CD4-positive, alpha-beta memory T cell (primary cell): ENCODE measurements around the gene ADAP1. TPM values are rescaled to one million over a fixed set of nuclear protein-coding genes. Genes with fewer than 3 reads are reported as not detected.

Experiments used
- CTCF ChIA-PET: fragments of 350-600 bp; sonication (Branson Sonifier 250); formaldehyde crosslinking; loops from one replicate; lab custom pipeline; 2021; ENCODE audit warnings: inconsistent platforms; ENCODE audit not compliant: partially characterized antibody; lab: Charles Lee
- POLR2A ChIA-PET: fragments of 350-600 bp; sonication (Branson Sonifier 250); formaldehyde crosslinking; loops from one replicate; lab custom pipeline; 2021; ENCODE audit not compliant: partially characterized antibody; lab: Charles Lee
- DNase-seq, 5 donors: peaks; one replicate each; pipeline versions ENCODE4 v3.0.0 to v3.0.0-alpha.2; 2020 to 2022; ENCODE audit warnings: mixed read lengths in 1 of 5
- H3K27ac ChIP-seq: one replicate; pipeline ENCODE4 v1.7.0; 2013; ENCODE audit warnings: low read depth, low read length
- H3K27me3 ChIP-seq: 2 replicates; pipeline ENCODE4 v1.7.0; 2013; ENCODE audit warnings: mild to moderate bottlenecking, low read length, moderate library complexity; ENCODE audit not compliant: insufficient read depth
- H3K36me3 ChIP-seq: 2 replicates; pipeline ENCODE4 v1.7.0; 2013; ENCODE audit warnings: mild to moderate bottlenecking, low read length, moderate library complexity; ENCODE audit not compliant: insufficient read depth
- H3K4me1 ChIP-seq: 2 replicates; pipeline ENCODE4 v1.7.0; 2013; ENCODE audit warnings: mild to moderate bottlenecking, low read length, moderate library complexity; ENCODE audit not compliant: insufficient read depth
- H3K4me3 ChIP-seq, 2 donors: one replicate each; pipeline ENCODE4 v1.7.0; 2013; ENCODE audit warnings: low read length in 2 of 2, mild to moderate bottlenecking in 1 of 2
- H3K9me3 ChIP-seq, 2 donors: one replicate each; pipeline ENCODE4 v1.7.0; 2013; ENCODE audit warnings: low read length in 2 of 2, control low read depth in 1 of 2; ENCODE audit not compliant: control insufficient read depth in 1 of 2
- H3K27ac Mint-ChIP-seq, 7 donors: one replicate each; pipeline ENCODE4 v1.8.0; 2020 to 2021; ENCODE audit warnings: mixed read lengths in 7 of 7, mild to moderate bottlenecking in 6 of 7, inconsistent platforms in 3 of 7, moderate library complexity in 3 of 7
- H3K27me3 Mint-ChIP-seq, 2 donors: one replicate each; pipeline ENCODE4 v1.8.0; 2020 to 2021; ENCODE audit warnings: mixed read lengths in 2 of 2
- H3K36me3 Mint-ChIP-seq, 2 donors: one replicate each; pipeline ENCODE4 v1.8.0; 2020 to 2021; ENCODE audit warnings: mixed read lengths in 2 of 2, inconsistent platforms in 1 of 2, mild to moderate bottlenecking in 1 of 2
- H3K4me1 Mint-ChIP-seq, 4 donors: one replicate each; pipeline ENCODE4 v1.8.0; 2020 to 2021; ENCODE audit warnings: mixed read lengths in 4 of 4, mild to moderate bottlenecking in 1 of 4
- H3K4me3 Mint-ChIP-seq, 8 donors: one replicate each; pipeline ENCODE4 v1.8.0; 2020 to 2021; ENCODE audit warnings: mixed read lengths in 8 of 8, mild to moderate bottlenecking in 7 of 8, moderate library complexity in 6 of 8, inconsistent platforms in 3 of 8
- H3K9me3 Mint-ChIP-seq, 8 donors: one replicate each; pipeline ENCODE4 v1.8.0; 2020 to 2021; ENCODE audit warnings: mixed read lengths in 8 of 8, mild to moderate bottlenecking in 5 of 8, inconsistent platforms in 3 of 8, moderate library complexity in 1 of 8
- intact Hi-C: fragments of 100-400 bp; cut with micrococcal nuclease; formaldehyde crosslinking; loops from one replicate; pipeline ENCODE4 v1.15.1; 2023
- polyA plus RNA-seq, 2 donors: library from polyadenylated mRNA; unstranded; fragments of 300-500 nt; fragmentation: Illumina TruSeq; gene quantifications; one replicate each; pipeline ENCODE4 v1.2.3, GENCODE V29; 2021
- total RNA-seq, 2 experiments: library from RNA; stranded (reverse); gene quantifications; one replicate each; pipeline ENCODE4 v1.2.3, GENCODE V29; 2021

ADAP1 gene
- total and polyA plus RNA-seq, 4 experiments from 2014 or later: 5.1 to 10.0 (median 8.8) TPM

DNA sequence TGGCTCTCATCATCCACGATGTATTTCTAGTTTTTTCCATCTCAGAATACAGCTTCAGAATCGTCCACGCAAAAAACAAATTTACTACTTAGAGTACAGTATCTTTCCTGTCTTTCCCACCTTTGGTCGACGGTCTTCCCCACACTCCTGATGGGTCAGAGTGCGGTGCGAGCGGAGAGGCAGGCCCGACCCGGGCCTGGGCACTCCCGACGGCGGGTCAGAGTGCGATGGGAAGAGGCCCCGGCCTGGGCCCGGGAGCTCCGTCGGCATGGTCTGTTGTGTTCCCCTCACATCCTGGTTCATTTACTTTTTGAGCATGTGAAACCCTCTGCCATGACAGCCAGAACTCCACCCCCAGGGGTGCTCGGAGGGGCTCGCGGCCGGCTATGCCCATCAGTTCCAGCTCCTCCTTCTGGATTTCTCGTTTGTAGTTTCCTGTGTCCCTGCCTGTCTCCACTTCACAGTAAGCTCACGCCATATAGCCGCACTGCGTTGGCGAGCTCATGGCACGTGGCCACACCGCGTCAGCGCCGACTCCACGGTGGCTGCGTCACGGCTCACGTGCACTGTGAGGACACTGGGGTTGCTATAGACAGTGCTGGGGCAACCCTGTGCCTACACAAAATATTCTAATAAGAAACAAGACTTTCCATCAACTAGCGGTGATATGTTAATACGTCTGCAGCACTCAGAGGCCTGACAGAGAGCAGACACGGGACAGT is 13.0 kb upstream of the ADAP1 start:
- Histone ChIP-seq H3K4me1 (peaks cover 38% of the 10 kb centered on the region), H3K27ac (no peak overlapping the region), H3K36me3 (peaks cover 46% of the 10 kb centered on the region), H3K27me3 (no peaks in the 10 kb centered on the region), H3K4me3 (no peak overlapping the region), H3K9me3 (no peaks in the 10 kb centered on the region)
- H3K4me3 Mint-ChIP-seq: peak overlapping the region in 1 of 8 donors; percentile 39
- intact Hi-C loops: no loop called here
- no peaks in the 10 kb centered on the region for H3K9me3 Mint-ChIP-seq
- peaks cover 3 to 5% of the 10 kb centered on the region in 2 donors for H3K27me3 Mint-ChIP-seq
- peaks cover 21 to 41% (median 29%) of the 10 kb centered on the region in 4 donors for H3K4me1 Mint-ChIP-seq
- CTCF ChIA-PET: no interaction called here
- peak overlapping the region in 2 of 7 donors; percentile 50 to 59 for H3K27ac Mint-ChIP-seq
- peaks cover 24 to 41% of the 10 kb centered on the region in 2 donors for H3K36me3 Mint-ChIP-seq
- POLR2A ChIA-PET: interaction anchor here (0.8 to 2.1 kb wide), 4 partner anchors 8 to 91 kb away, joined by 3 to 12 read pairs (median 4); partner anchors contain the start of genes COX19 and GET4
- peak in 1 of 5 donors; percentile 8 for DNase-seq

DNA sequence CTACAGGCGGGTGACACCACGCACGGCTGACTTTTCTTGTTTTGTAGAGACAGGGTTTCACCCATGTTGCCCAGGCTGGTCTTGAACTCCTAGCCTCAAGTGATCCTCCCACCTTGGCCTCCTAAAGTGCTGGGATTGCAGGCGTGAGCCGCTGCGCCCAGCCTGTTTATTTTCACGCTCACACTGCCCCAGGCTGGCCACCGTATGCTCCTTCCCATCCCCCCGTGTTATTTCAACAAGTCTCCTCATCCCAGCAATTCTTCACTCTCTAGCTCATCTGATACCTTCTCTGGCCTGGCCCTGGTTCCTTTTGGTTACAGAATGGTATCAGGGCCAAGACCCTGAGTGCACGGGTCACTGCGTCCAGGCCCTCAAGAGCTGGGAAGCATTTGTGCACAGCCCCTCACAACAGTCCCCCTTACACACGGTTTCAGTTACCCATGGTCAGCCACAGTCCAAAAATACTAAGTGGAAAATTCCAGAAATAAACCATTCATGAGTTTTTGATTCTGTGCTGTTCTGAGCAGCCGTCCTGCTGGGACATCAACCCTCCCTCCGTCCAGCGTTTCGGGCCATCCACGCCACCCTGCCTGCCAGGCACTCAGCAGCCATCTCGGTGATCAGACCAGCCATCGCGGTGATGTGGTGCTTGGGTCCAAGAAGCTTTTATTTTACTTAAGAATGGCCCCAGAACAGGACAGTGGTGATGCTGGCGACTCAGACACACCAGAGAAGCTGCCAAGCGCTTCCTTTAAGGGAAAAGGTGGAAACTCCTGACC is 12.0 kb upstream of the ADAP1 start:
- Histone ChIP-seq H3K27me3 (no peaks in the 10 kb centered on the region), H3K4me1 (peaks cover 30% of the 10 kb centered on the region), H3K27ac (no peak overlapping the region), H3K9me3 (no peaks in the 10 kb centered on the region), H3K36me3 (peaks cover 38% of the 10 kb centered on the region), H3K4me3 (no peak overlapping the region)
- peak overlapping the region in 5 of 7 donors; percentile 8 to 80 (median 37) for H3K27ac Mint-ChIP-seq
- H3K36me3 Mint-ChIP-seq: peaks cover 17 to 33% of the 10 kb centered on the region in 2 donors
- no peaks in the 10 kb centered on the region for H3K9me3 Mint-ChIP-seq
- POLR2A ChIA-PET: interaction anchor here (0.9 to 2.1 kb wide), 4 partner anchors 9 to 90 kb away, joined by 3 to 12 read pairs (median 4); partner anchors contain the start of genes COX19 and GET4
- H3K4me3 Mint-ChIP-seq: no peak overlapping the region
- CTCF ChIA-PET: interaction anchor here (0.6 kb wide), 1 partner anchor 9 kb away, joined by 3 read pairs; the partner anchor contains the start of gene COX19
- peaks cover 7 to 9% of the 10 kb centered on the region in 2 donors for H3K27me3 Mint-ChIP-seq
- peaks cover 15 to 40% (median 27%) of the 10 kb centered on the region in 4 donors for H3K4me1 Mint-ChIP-seq
- peak in 1 of 5 donors; percentile 6 for DNase-seq
- intact Hi-C loops: no loop called here

DNA sequence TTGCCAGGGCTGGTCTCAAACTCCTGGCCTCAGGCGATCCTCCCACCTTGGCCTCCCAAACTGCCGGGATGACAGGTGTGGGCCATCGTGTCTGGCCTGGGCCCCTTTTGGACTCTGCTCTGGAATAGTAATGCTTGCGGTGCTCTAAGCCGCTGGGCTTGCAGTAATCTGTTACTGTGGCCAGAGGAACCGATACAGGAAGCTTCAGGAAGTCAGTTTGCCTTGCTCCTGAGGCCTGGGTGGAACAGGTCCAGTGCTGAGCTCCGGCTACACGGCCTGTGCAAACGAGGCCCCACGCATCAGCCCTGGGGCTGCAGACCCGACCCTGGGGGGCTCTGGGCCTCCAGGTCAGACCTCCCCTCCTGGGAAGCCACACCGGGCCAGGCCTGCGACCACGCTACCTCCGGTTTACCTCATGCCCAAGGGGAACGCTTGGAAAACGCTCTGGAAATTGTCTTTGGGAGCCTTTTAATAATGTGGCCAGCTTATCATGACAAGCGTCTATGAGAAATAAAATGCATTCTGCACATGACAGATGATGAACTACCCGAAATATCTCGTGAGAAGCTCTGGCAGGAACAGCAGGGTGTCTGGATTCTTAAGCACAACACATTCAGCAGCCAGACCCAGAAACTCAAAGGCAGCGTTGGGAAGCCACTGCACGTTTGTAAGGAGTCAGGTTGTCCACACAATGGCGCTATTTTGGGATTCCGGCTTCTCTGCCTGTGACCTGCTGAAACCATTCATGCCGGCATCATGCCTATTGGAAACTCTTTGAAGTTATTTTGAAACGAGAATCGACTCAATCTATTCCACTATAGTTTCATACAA is 10.1 kb upstream of the ADAP1 start:
- Mint-ChIP-seq H3K27me3 (peaks cover 7 to 11% of the 10 kb centered on the region in 2 donors), H3K27ac (peak overlapping the region in 3 of 7 donors; percentile 27 to 70 (median 51)), H3K36me3 (peaks cover 10 to 25% of the 10 kb centered on the region in 2 donors), H3K4me3 (peak overlapping the region in 2 of 8 donors; percentile 35 to 40), H3K9me3 (no peaks in the 10 kb centered on the region), H3K4me1 (peaks cover 10 to 32% (median 22%) of the 10 kb centered on the region in 4 donors)
- H3K9me3 ChIP-seq: no peaks in the 10 kb centered on the region
- ChIA-PET POLR2A (interaction anchor here (1.0 to 1.5 kb wide), 5 partner anchors 9 to 55 kb away, joined by 3 to 10 read pairs (median 5); partner anchors contain the start of gene COX19), CTCF (no interaction called here)
- intact Hi-C loops: no loop called here
- peak in 1 of 5 donors; percentile 9 for DNase-seq
- peaks cover 28% of the 10 kb centered on the region for H3K36me3 ChIP-seq
- H3K4me3 ChIP-seq: no peak overlapping the region
- H3K4me1 ChIP-seq: peaks cover 24% of the 10 kb centered on the region
- no peak overlapping the region for H3K27ac ChIP-seq
- no peaks in the 10 kb centered on the region for H3K27me3 ChIP-seq

DNA sequence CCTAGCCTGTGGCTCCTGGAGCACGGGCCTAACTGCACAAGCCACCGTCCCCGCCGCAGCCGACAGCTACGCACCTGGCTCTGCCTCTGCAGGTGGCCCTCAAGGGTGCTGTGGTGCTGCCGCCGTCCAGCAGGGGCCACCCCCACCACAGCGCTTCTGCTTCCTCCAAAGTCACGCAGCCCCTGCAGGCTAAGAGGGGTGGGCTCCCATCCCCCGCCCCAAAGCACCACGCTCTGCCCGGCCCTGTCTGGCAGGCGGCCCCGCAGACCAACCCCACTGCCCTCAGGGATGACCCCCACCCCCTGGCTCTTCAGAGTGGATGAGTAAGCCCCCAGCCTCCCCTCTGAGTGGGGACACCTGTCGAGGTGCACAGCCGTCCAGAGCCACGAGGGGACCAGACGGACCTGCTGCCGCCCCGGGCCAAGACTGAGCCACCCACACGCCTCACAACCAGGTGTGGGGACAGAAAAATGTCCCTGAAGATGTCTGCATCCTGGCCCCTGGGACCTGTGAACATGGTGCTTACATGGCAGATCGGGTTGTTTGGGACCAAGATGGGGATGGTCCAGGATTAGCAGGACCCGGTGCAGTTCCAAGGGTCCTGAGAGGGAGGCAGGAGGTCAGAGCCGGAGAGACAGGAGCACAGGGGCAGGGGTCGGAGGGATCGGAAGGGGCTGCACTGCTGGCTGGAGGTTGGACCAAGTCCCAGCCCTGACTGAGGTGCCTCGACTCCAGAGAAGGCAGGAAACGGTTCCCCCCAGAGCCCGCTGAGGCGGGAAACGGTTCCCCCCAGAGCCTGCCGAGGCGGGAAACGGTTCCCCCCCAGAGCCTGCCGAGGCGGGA is 9.0 kb upstream of the ADAP1 start:
- ChIA-PET CTCF (no interaction called here), POLR2A (interaction anchor here (1.3 to 1.5 kb wide), 3 partner anchors 10 to 12 kb away, joined by 3 to 10 read pairs (median 7); partner anchors contain the start of gene COX19)
- no peaks in the 10 kb centered on the region for H3K27me3 ChIP-seq
- Mint-ChIP-seq H3K9me3 (no peaks in the 10 kb centered on the region), H3K4me3 (peak overlapping the region in 3 of 8 donors; percentile 14 to 75 (median 39)), H3K27me3 (peaks cover 7 to 11% of the 10 kb centered on the region in 2 donors), H3K4me1 (peaks cover 10 to 32% (median 22%) of the 10 kb centered on the region in 4 donors), H3K27ac (peak overlapping the region in 2 of 7 donors; percentile 27 to 72), H3K36me3 (peaks cover 10 to 15% of the 10 kb centered on the region in 2 donors)
- no peak overlapping the region for H3K4me3 ChIP-seq
- intact Hi-C loops: no loop called here
- peaks cover 16% of the 10 kb centered on the region for H3K36me3 ChIP-seq
- no peaks in the 10 kb centered on the region for H3K9me3 ChIP-seq
- H3K27ac ChIP-seq: no peak overlapping the region
- H3K4me1 ChIP-seq: peaks cover 24% of the 10 kb centered on the region
- DNase-seq: no peak

DNA sequence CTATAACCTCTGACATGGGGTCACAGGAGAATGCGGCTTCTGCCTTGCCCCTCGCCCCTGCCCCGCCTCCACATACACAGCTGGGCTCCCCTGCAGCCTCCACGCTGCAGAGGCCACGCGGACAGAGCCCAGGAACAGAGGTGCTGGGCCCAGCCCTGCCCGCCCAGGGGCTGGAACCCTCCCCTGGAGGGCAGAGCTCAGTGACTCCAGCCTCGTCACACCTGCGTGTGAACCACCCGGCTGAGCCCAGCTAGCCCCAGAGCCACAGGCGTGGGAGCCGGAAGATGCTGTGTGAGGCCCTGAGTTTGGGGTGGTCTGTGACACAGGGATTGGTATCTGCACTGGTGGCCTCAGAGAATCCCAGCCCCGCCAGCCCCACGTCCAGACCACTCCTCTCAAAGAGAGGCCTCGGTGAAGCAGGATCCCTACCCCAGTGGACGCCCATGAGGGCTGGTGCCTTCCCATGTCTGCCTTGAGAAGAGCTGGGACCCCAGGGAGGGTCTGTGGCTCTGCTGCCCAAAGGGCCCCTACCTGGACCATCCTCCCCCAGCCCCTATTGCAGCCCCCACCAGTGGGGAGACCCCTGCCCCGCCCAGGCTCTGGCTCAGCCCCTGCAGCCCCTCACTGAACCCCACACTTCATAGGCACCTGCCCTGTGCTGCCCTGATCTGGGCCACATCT is 8.1 kb upstream of the ADAP1 start:
- intact Hi-C loops: no loop called here
- POLR2A ChIA-PET: interaction anchor here (1.3 to 1.4 kb wide), 2 partner anchors 11 to 13 kb away, joined by 3 to 7 read pairs; partner anchors contain the start of gene COX19
- Mint-ChIP-seq H3K9me3 (no peaks in the 10 kb centered on the region), H3K27me3 (peaks cover 7 to 11% of the 10 kb centered on the region in 2 donors), H3K27ac (no peak overlapping the region), H3K4me3 (no peak overlapping the region), H3K36me3 (peaks cover 4 to 9% of the 10 kb centered on the region in 2 donors), H3K4me1 (peaks cover 9 to 32% (median 20%) of the 10 kb centered on the region in 4 donors)
- H3K27ac ChIP-seq: no peak overlapping the region
- no peaks in the 10 kb centered on the region for H3K9me3 ChIP-seq
- H3K4me1 ChIP-seq: peaks cover 24% of the 10 kb centered on the region
- CTCF ChIA-PET: no interaction called here
- no peak overlapping the region for H3K4me3 ChIP-seq
- H3K36me3 ChIP-seq: peaks cover 7% of the 10 kb centered on the region
- no peaks in the 10 kb centered on the region for H3K27me3 ChIP-seq
- DNase-seq: no peak
